Measurements from ENCODE around the gene LRRFIP2. TPM values are rescaled to one million over a fixed set of nuclear protein-coding genes. Genes with fewer than 3 reads are reported as not detected.

Gene LRRFIP2
- total RNA-seq, 1 donor from 2014 or later = 48.0 TPM

DNA sequence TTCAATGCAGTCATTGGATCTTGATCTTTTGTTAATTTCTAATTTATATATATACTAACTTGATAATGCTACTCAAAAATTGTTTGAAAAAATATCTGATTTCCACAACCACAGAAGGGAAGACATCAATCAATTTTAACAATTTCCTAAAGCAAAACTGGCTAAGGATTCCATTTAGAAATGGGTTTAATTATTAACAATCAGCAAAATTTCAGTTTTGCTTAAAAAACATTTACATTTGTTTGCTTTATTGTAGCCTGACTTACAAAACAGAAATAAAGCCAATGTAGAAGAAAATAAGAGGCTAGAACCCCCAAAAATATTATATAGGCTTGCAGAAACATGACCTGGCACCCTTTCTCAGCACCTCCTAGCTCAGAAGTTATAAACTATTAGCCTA, 74.9 kb downstream of the LRRFIP2 start:
- Mint-ChIP-seq H3K9me3 (ENCODE audit: low read depth) (no peaks in the 10 kb centered on the region), H3K4me1 (ENCODE audit: low read depth) (peaks cover 12% of the 10 kb centered on the region), H3K27ac (no peak overlapping the region), H3K4me3 (ENCODE audit: low read depth) (no peak overlapping the region), H3K27me3 (no peaks in the 10 kb centered on the region), H3K36me3 (ENCODE audit: insufficient read depth) (peaks cover 5% of the 10 kb centered on the region)
- TF ChIP-seq, protein P1, sequence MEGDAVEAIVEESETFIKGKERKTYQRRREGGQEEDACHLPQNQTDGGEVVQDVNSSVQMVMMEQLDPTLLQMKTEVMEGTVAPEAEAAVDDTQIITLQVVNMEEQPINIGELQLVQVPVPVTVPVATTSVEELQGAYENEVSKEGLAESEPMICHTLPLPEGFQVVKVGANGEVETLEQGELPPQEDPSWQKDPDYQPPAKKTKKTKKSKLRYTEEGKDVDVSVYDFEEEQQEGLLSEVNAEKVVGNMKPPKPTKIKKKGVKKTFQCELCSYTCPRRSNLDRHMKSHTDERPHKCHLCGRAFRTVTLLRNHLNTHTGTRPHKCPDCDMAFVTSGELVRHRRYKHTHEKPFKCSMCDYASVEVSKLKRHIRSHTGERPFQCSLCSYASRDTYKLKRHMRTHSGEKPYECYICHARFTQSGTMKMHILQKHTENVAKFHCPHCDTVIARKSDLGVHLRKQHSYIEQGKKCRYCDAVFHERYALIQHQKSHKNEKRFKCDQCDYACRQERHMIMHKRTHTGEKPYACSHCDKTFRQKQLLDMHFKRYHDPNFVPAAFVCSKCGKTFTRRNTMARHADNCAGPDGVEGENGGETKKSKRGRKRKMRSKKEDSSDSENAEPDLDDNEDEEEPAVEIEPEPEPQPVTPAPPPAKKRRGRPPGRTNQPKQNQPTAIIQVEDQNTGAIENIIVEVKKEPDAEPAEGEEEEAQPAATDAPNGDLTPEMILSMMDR (IDR thresholded peaks at IDR 0.05; ENCODE audit: unreplicated experiment) = no peak
- DNase-seq (ENCODE audit: low spot score, unreplicated experiment) = no peak

DNA sequence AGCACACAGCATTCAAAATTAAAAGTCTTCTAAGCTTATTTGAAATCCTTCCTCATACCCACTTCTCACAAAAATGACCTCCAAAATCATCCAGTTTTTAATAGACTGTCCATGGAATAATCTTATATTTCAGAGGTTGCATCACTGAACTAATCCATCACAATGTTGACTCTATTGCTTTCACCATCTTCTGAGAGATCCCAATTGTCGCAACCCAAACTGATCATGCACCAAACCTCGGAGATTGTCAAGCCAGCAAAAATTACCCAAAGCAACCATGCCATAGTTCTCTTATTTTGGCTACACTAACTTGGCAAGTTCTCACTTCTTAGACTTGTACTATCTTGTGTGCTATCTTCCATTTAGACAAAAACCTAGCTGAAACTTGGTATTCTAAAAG, 75.5 kb downstream of the LRRFIP2 start:
- H3K27me3 Mint-ChIP-seq = no peaks in the 10 kb centered on the region
- H3K9me3 Mint-ChIP-seq (ENCODE audit: low read depth) = no peaks in the 10 kb centered on the region
- peaks cover 12% of the 10 kb centered on the region for H3K4me1 Mint-ChIP-seq (ENCODE audit: low read depth)
- no peak overlapping the region for H3K4me3 Mint-ChIP-seq (ENCODE audit: low read depth)
- H3K36me3 Mint-ChIP-seq (ENCODE audit: insufficient read depth) = peaks cover 5% of the 10 kb centered on the region
- TF ChIP-seq, protein P1 (IDR thresholded peaks at IDR 0.05; ENCODE audit: unreplicated experiment) = no peak
- no peak overlapping the region for H3K27ac Mint-ChIP-seq
- no peak for DNase-seq (ENCODE audit: low spot score, unreplicated experiment)

DNA sequence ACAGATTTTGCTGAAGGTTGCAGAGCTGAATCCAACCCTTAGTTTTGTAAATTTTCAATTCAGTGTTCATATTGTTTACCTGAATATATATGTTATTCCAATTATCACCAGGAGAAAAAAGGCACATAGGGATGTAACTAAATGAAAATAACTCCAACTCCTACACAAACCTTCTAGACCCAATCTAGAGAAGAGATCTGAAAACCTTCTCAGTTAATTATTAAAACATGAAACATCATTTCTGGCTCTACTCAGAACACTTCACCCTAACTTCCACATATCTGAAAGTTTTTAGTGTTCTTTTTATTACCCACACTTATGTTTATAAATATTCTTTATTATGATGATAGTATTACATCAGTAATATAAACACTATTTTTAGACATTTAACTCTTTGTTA, 76.6 kb downstream of the LRRFIP2 start:
- H3K9me3 Mint-ChIP-seq (ENCODE audit: low read depth) = no peaks in the 10 kb centered on the region
- no peak overlapping the region for H3K27ac Mint-ChIP-seq
- H3K4me1 Mint-ChIP-seq (ENCODE audit: low read depth) = peaks cover 11% of the 10 kb centered on the region
- peaks cover 9% of the 10 kb centered on the region for H3K36me3 Mint-ChIP-seq (ENCODE audit: insufficient read depth)
- no peaks in the 10 kb centered on the region for H3K27me3 Mint-ChIP-seq
- TF ChIP-seq, protein P1 (IDR thresholded peaks at IDR 0.05; ENCODE audit: unreplicated experiment) = no peak
- H3K4me3 Mint-ChIP-seq (ENCODE audit: low read depth) = no peak overlapping the region
- DNase-seq (ENCODE audit: low spot score, unreplicated experiment) = no peak

DNA sequence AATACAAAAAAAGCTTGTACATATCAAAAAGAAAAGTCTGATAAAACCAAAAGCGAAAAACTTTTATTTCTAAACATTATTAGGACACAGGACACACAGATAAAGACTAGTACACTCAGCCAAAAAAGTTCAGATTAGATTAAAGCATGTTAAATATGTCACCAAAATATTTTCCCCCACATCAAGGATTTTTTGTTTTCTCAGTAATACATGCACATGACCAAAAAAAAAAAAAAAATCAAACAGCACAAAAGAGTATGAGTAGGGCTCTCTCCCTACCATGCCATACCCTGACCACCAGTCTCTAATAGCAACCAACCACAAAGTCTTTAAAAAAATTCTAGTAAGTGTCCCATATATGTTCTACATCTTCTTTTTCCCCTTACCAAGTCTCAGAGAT, 77.4 kb downstream of the LRRFIP2 start:
- H3K9me3 Mint-ChIP-seq (ENCODE audit: low read depth) = no peaks in the 10 kb centered on the region
- no peak for DNase-seq (ENCODE audit: low spot score, unreplicated experiment)
- TF ChIP-seq, protein P1 (IDR thresholded peaks at IDR 0.05; ENCODE audit: unreplicated experiment) = no peak
- no peaks in the 10 kb centered on the region for H3K27me3 Mint-ChIP-seq
- H3K4me1 Mint-ChIP-seq (ENCODE audit: low read depth) = peaks cover 10% of the 10 kb centered on the region
- H3K36me3 Mint-ChIP-seq (ENCODE audit: insufficient read depth) = peaks cover 7% of the 10 kb centered on the region
- no peak overlapping the region for H3K27ac Mint-ChIP-seq
- no peak overlapping the region for H3K4me3 Mint-ChIP-seq (ENCODE audit: low read depth)

DNA sequence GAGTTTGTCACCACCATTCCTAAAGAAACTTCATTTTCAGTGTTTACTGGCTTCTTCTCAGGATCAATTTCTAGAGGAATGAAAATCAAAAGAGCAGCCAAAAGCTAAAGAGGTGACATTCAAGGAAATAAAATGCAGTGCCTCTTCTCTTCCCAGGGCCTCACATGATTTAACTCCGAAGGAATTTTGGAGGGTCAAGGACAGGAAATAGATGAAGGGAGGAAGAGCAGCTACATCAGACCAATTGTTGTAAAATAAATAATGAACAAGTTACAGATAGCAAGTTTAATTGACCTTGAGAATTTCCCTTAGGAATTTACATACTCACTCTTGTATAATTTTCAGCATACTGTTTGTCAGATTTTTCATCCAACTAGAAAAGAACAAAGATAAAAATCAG, 78.1 kb downstream of the LRRFIP2 start:
- H3K4me3 Mint-ChIP-seq (ENCODE audit: low read depth) = no peak overlapping the region
- no peaks in the 10 kb centered on the region for H3K9me3 Mint-ChIP-seq (ENCODE audit: low read depth)
- no peak overlapping the region for H3K27ac Mint-ChIP-seq
- H3K27me3 Mint-ChIP-seq = no peaks in the 10 kb centered on the region
- TF ChIP-seq, protein P1 (IDR thresholded peaks at IDR 0.05; ENCODE audit: unreplicated experiment) = no peak
- H3K4me1 Mint-ChIP-seq (ENCODE audit: low read depth) = peaks cover 10% of the 10 kb centered on the region
- no peak for DNase-seq (ENCODE audit: low spot score, unreplicated experiment)
- H3K36me3 Mint-ChIP-seq (ENCODE audit: insufficient read depth) = peaks cover 9% of the 10 kb centered on the region
